K562 (cell line): Measurements from ENCODE around the gene PLEKHG1. TPM values are rescaled to one million over a fixed set of nuclear protein-coding genes. Genes with fewer than 3 reads are reported as not detected.

ENCODE experiments used
- ATAC-seq: fragments of 200-7000 bp; cut with Tn5 transposase; 3 replicates; pipeline ENCODE4 v1.9.1; 2020; ENCODE audit warnings: moderate library complexity
- BruUV-seq: library from RNA; stranded (reverse); fragments of 400-500 nt; replicated peaks from 2 replicates; lab custom pipeline; 2021; lab: Mats Ljungman, UMichigan
- CTCF ChIA-PET: fragments of 300-600 bp; formaldehyde crosslinking; extraction: SDS; loops from one replicate; lab custom pipeline; 2021; ENCODE audit warnings: low intra/inter-chr PET ratio; lab: Yijun Ruan, JAX
- POLR2A ChIA-PET: fragments of 300-600, 350-650 bp; sonication (Branson Sonifier 250); formaldehyde crosslinking; extraction: SDS; loops from one replicate; lab custom pipeline; 2021; ENCODE audit warnings: antibody characterized with exemption, inconsistent platforms; lab: Yijun Ruan, JAX
- DNase-seq, 4 experiments: peaks; one replicate each; pipeline versions ENCODE4 v3.0.0 to v3.0.0-alpha.2; 2011 to 2018; ENCODE audit warnings: low spot score in 3 of 4, mixed read lengths in 3 of 4; ENCODE audit errors: extremely low read depth in 1 of 4
- FAIRE-seq: peaks from 2 replicates; lab custom pipeline; 2011; peaks lifted over from hg19 to GRCh38; lab: Jason Lieb, UNC
- H2AFZ ChIP-seq: 2 replicates; pipeline ENCODE4 v1.6.0; 2011; ENCODE audit warnings: low read depth, low read length, control low read depth, inconsistent platforms
- H3K27ac ChIP-seq: fragments of 200-600 bp; 3 replicates; pipeline ENCODE4 v1.8.0; 2011; ENCODE audit warnings: low read depth, mild to moderate bottlenecking, control low read depth, inconsistent platforms, low read length, moderate library complexity, mixed read lengths; ENCODE audit errors: extremely low read depth
- H3K27me3 ChIP-seq, 2 experiments: fragments of 300-600 bp in 1 of 2; 2 replicates in 1 of 2; 3 replicates in 1 of 2; pipeline versions ENCODE4 v1.6.0 to v1.8.0; 2011; ENCODE audit warnings: inconsistent platforms in 2 of 2, low read length in 2 of 2, mild to moderate bottlenecking in 1 of 2, mixed read lengths in 1 of 2, moderate library complexity in 1 of 2; ENCODE audit not compliant: control insufficient read depth in 2 of 2, insufficient read depth in 2 of 2
- H3K36me3 ChIP-seq: fragments of 300-600 bp; 3 replicates; pipeline ENCODE4 v1.8.0; 2011; ENCODE audit warnings: mild to moderate bottlenecking, low read length, inconsistent platforms; ENCODE audit not compliant: control insufficient read depth, insufficient read depth
- H3K4me1 ChIP-seq, 2 experiments: fragments of 200-600 bp in 1 of 2; replicated peaks in 1 of 2; 2 replicates in 1 of 2; 3 replicates in 1 of 2; pipeline versions ENCODE4 v1.5.1 to v1.8.0; 2011; ENCODE audit warnings: inconsistent platforms in 2 of 2, low read length in 2 of 2, mild to moderate bottlenecking in 1 of 2, mixed read lengths in 1 of 2, moderate library complexity in 1 of 2; ENCODE audit not compliant: control insufficient read depth in 2 of 2, insufficient read depth in 2 of 2
- H3K4me2 ChIP-seq: 2 replicates; pipeline ENCODE4 v1.6.1; 2011; ENCODE audit warnings: low read length, control low read depth, inconsistent platforms, mixed read lengths; ENCODE audit not compliant: insufficient read depth
- H3K4me3 ChIP-seq: fragments of 200-600 bp; sonication (generic), shearing (Covaris generic); 2 replicates; pipeline ENCODE4 v1.5.1; 2016; ENCODE audit warnings: control low read depth, inconsistent platforms
- H3K79me2 ChIP-seq: fragments of 200-600 bp; 3 replicates; pipeline ENCODE4 v1.8.0; 2011; ENCODE audit warnings: low read length, inconsistent platforms; ENCODE audit not compliant: control insufficient read depth, insufficient read depth
- H3K9ac ChIP-seq, 2 experiments: 2 replicates each; pipeline versions ENCODE4 v1.6.0 to v1.6.1; 2011; ENCODE audit warnings: low read depth in 2 of 2, low read length in 2 of 2, control low read depth in 1 of 2, inconsistent platforms in 1 of 2, mild to moderate bottlenecking in 1 of 2, mixed read lengths in 1 of 2; ENCODE audit not compliant: insufficient read depth in 1 of 2
- H3K9me1 ChIP-seq: one replicate; pipeline ENCODE4 v1.6.0; 2011; ENCODE audit warnings: inconsistent platforms, mild to moderate bottlenecking, low read length, moderate library complexity; ENCODE audit not compliant: control insufficient read depth, insufficient read depth
- H3K9me3 ChIP-seq: replicated peaks from 2 replicates; pipeline ENCODE4 v1.5.1; 2011; ENCODE audit warnings: low read depth, low read length, inconsistent platforms; ENCODE audit not compliant: control insufficient read depth, insufficient read depth
- H4K20me1 ChIP-seq: replicated peaks from 2 replicates; pipeline ENCODE4 v1.6.1; 2011; ENCODE audit warnings: low read length, inconsistent platforms, mixed read lengths; ENCODE audit not compliant: control insufficient read depth, insufficient read depth
- E2F3 ChIP-seq: fragments of 250-450 bp; sonication (Bioruptor Pico); IDR thresholded peaks from 2 replicates; pipeline ENCODE4 v1.4.0; 2020; ENCODE audit warnings: mild to moderate bottlenecking
- ELK1 ChIP-seq: sonication (generic); formaldehyde crosslinking; IDR thresholded peaks from 2 replicates; pipeline ENCODE4 v1.8.1; 2022; ENCODE audit warnings: missing genetic modification reagents
- HDAC3 ChIP-seq: fragments of 450-650 bp; IDR thresholded peaks from 2 replicates; pipeline ENCODE4 v1.6.1; 2018; ENCODE audit warnings: borderline replicate concordance, mild to moderate bottlenecking, moderate library complexity; ENCODE audit not compliant: partially characterized antibody
- LCOR ChIP-seq: sonication (generic); formaldehyde crosslinking; IDR thresholded peaks from 2 replicates; pipeline ENCODE4 v1.8.0; 2022; ENCODE audit warnings: mild to moderate bottlenecking, missing genetic modification reagents
- MYC ChIP-seq, 2 experiments: fragments of 250-450 bp in 1 of 2; sonication (Bioruptor Pico) in 1 of 2; IDR thresholded peaks; 2 replicates each; pipeline versions ENCODE4 v1.5.1 to v1.6.1; 2012 to 2021; ENCODE audit warnings: low read depth in 2 of 2, borderline replicate concordance in 1 of 2, improper control_type of control experiment in 1 of 2, low read length in 1 of 2, mild to moderate bottlenecking in 1 of 2, moderate library complexity in 1 of 2
- PHB2 ChIP-seq: fragments of 450-650 bp; IDR thresholded peaks from 2 replicates; pipeline ENCODE4 v1.6.1; 2017; ENCODE audit warnings: low read depth
- PPARD ChIP-seq: fragments of 250-450 bp; sonication (Bioruptor Pico); IDR thresholded peaks from 2 replicates; pipeline ENCODE4 v1.8.0; 2022; ENCODE audit warnings: inconsistent platforms, mild to moderate bottlenecking, moderate library complexity
- TSHZ1 ChIP-seq: fragments of 250-450 bp; sonication (Bioruptor Pico); IDR thresholded peaks from 2 replicates; pipeline ENCODE4 v1.4.0; 2020; ENCODE audit warnings: mild to moderate bottlenecking, moderate library complexity
- ZC3H11A ChIP-seq: IDR thresholded peaks from 2 replicates; pipeline ENCODE4 v1.6.1; 2012; ENCODE audit warnings: low read depth, low read length, improper control_type of control experiment
- ZNF584 ChIP-seq: fragments of 200-800 bp; sonication (Bioruptor generic); IDR thresholded peaks from 2 replicates; pipeline ENCODE4 v1.6.1; 2016; ENCODE audit warnings: low read depth, mild to moderate bottlenecking, missing genetic modification characterization, missing compliant biosample characterization
- ZNF655 ChIP-seq: fragments of 250-450 bp; sonication (Bioruptor Pico); IDR thresholded peaks from 2 replicates; pipeline ENCODE4 v1.5.0; 2021
- ZNF668 ChIP-seq: fragments of 250-450 bp; sonication (Bioruptor Pico); IDR thresholded peaks from 2 replicates; pipeline ENCODE4 v1.8.0; 2022; ENCODE audit warnings: mild to moderate bottlenecking, inconsistent platforms
- ZNF707 ChIP-seq: fragments of 250-450 bp; sonication (Bioruptor Pico); conservative IDR thresholded peaks from 2 replicates; pipeline ENCODE4 v1.8.0; 2022; ENCODE audit warnings: inconsistent platforms, mild to moderate bottlenecking, moderate library complexity
- ZSCAN29 ChIP-seq: fragments of 450-650 bp; IDR thresholded peaks from 2 replicates; pipeline ENCODE4 v1.6.1; 2017
- WGBS: fragments of 100-300 bp; shearing (Covaris generic); methylation state at CpG from one replicate; pipeline ENCODE4 v1.1.6; 2016; ENCODE audit warnings: low coverage, mixed read lengths; ENCODE audit not compliant: insufficient coverage; ENCODE audit errors: missing lambda C conversion rate; 5-methylcytosine and 5-hydroxymethylcytosine counted together
- in situ Hi-C: fragments of 300-500 bp; cut with MboI; formaldehyde crosslinking; loops from 4 replicates; pipeline ENCODE4 v1.15.0; 2018; ENCODE audit warnings: inconsistent platforms, mixed read lengths
- intact Hi-C: fragments of 100-400 bp; cut with micrococcal nuclease; formaldehyde crosslinking; loops from 2 replicates; pipeline ENCODE4 v1.14.2; 2022
- polyA plus RNA-seq, 8 experiments: library from polyadenylated mRNA; depleted of rRNA in 4 of 8; stranded (reverse) in 5 of 8; unstranded in 3 of 8; fragments of >200 nt; fragmentation: Nextera tagmentation in 2 of 8; fragmentation: Illumina TruSeq in 1 of 8; extraction: Ambion mirVana in 2 of 8; extraction: Trizol in 1 of 8; gene quantifications; 2 replicates each; pipeline versions ENCODE4 v1.2.1 to v1.2.3, GENCODE V29; 2011 to 2014; ENCODE audit warnings: inconsistent platforms in 1 of 8, missing spikeins in 1 of 8
- total RNA-seq, 7 experiments: library from RNA; depleted of rRNA in 6 of 7; stranded (reverse); fragments of >200 nt in 6 of 7; fragmentation: Illumina TruSeq in 2 of 7; extraction: Trizol in 2 of 7; gene quantifications; 2 replicates each; pipeline versions ENCODE4 v1.2.1 to v1.2.3, GENCODE V29; 2011 to 2021; ENCODE audit warnings: low replicate concordance in 1 of 7

Gene PLEKHG1
- total and polyA plus RNA-seq, 9 of the 15 experiments (the other 6 are each of a cell fraction or from before 2014, with no cell fraction given), result 0.03 to 0.16 (median 0.03) TPM; not detected in 6

- TF ChIP-seq PPARD (CRISPR knock-in tag), result no peak
Measured at GRCh38 chr6:150617496-150618460, 18.1 kb downstream of the PLEKHG1 start (continued).

- BruUV-seq, result no TSS peak
- ChIA-PET CTCF (interaction anchor here (0.6 kb wide), 1 partner anchor 275 kb away, joined by 3 read pairs; no protein-coding TSS in a partner anchor), POLR2A (interaction anchor here (0.8 kb wide), 1 partner anchor 10 kb away, joined by 3 read pairs; no protein-coding TSS in a partner anchor)
- no peaks in the 10 kb centered on the region for H3K79me2 ChIP-seq
- H4K20me1 ChIP-seq, result no peaks in the 10 kb centered on the region
- ATAC-seq (no peak), FAIRE-seq (no peak), DNase-seq (no peak)
- H3K27me3 ChIP-seq, result peaks cover 15 to 20% of the 10 kb centered on the region in 2 experiments
- no peak overlapping the region for H3K4me3 ChIP-seq
- H3K9ac ChIP-seq, result no peak overlapping the region
- in situ Hi-C loops, result no loop called here
- H3K36me3 ChIP-seq, result no peaks in the 10 kb centered on the region
- intact Hi-C loops, result no loop called here
- no peak overlapping the region for H3K27ac ChIP-seq
- no peaks in the 10 kb centered on the region for H3K9me3 ChIP-seq
- no peak overlapping the region for H3K4me2 ChIP-seq
- no peaks in the 10 kb centered on the region for H3K9me1 ChIP-seq
- no peak overlapping the region for H2AFZ ChIP-seq
- H3K4me1 ChIP-seq, result no peaks in the 10 kb centered on the region
- 0% methylated on average over 3 of the region's 3 CpGs for WGBS
- TF ChIP-seq ZNF584, result no peak
- TF ChIP-seq MYC (IDR thresholded peaks at IDR 0.05; ENCODE audit: low read depth, low read length), result no peak
- TF ChIP-seq MYC (CRISPR knock-in tag; IDR thresholded peaks at IDR 0.05; ENCODE audit: borderline replicate concordance, low read depth), result no peak
- no peak for TF ChIP-seq HDAC3
- TF ChIP-seq ZNF668 (CRISPR knock-in tag), result no peak
- TF ChIP-seq TSHZ1 (CRISPR knock-in tag), result no peak
- no peak for TF ChIP-seq ZC3H11A
- no peak for TF ChIP-seq PHB2
- no peak for TF ChIP-seq ZNF707
- no peak for TF ChIP-seq ZSCAN29
- no peak for TF ChIP-seq ZNF655 (CRISPR knock-in tag)
- no peak for TF ChIP-seq ELK1 (CRISPR knock-in tag)
- TF ChIP-seq E2F3, result no peak
- TF ChIP-seq LCOR (CRISPR knock-in tag), result no peak
Measured at GRCh38 chr6:150619275-150619674, 19.6 kb downstream of the PLEKHG1 start.
